HCT116 (cell line): ENCODE results near the gene BCL2L15.

Experiments used
- EZH2 ChIP-seq: fragments of 200-600 bp; sonication (generic); IDR thresholded peaks from 2 replicates; pipeline ENCODE4 v1.6.1; 2017; ENCODE audit warnings: antibody characterized with exemption, mixed run types
- TF ChIP-seq, protein P1 (sequence below), 3 experiments: fragments of 200-600 bp in 1 of 3; sonication (generic) in 1 of 3; IDR thresholded peaks in 2 of 3; conservative IDR thresholded peaks in 1 of 3; 2 replicates each; pipeline ENCODE4 v1.5.1; 2012 to 2017; ENCODE audit warnings: low read depth in 2 of 3, low read length in 2 of 3, antibody characterized with exemption in 1 of 3, borderline replicate concordance in 1 of 3, control low read depth in 1 of 3, mild to moderate bottlenecking in 1 of 3, mixed read lengths in 1 of 3, mixed run types in 1 of 3, moderate library complexity in 1 of 3; ENCODE audit not compliant: insufficient read depth in 1 of 3

DNA sequence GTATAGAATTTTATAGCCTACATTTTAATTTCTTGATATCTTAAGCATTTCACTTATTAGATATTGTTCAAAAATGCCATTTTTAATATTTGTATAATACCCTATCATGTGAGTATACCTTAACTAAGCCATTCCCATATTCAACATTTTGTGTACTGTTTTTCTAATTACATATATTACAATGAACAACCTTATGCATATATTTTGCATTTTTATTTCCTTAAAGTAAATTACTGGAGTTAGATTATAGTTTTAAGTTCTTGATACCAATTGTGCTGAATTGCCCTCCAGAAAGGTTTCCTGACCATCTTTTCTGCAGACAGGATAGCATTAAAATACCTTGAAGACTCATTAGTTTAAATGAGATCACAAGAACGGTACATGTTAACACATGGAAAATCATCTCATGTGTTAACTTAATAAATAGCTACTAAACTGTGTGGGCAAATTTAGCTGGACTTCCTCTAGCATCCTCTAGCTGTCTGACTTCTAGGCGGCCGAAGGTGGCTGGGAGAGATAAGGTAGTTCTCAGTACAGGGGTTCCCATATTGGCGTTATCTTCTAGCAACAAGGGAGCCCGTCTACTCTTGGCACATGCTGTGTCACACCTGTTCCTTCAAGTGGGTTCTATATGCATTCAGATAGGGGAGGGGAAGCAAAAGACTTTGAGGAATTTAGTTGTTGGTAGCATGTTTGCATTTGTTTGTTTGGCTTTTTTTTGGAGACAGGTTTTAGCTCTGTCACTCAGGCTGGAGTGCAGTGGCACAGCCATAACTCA, 26.7 kb upstream of the BCL2L15 start:
- TF ChIP-seq, protein P1, sequence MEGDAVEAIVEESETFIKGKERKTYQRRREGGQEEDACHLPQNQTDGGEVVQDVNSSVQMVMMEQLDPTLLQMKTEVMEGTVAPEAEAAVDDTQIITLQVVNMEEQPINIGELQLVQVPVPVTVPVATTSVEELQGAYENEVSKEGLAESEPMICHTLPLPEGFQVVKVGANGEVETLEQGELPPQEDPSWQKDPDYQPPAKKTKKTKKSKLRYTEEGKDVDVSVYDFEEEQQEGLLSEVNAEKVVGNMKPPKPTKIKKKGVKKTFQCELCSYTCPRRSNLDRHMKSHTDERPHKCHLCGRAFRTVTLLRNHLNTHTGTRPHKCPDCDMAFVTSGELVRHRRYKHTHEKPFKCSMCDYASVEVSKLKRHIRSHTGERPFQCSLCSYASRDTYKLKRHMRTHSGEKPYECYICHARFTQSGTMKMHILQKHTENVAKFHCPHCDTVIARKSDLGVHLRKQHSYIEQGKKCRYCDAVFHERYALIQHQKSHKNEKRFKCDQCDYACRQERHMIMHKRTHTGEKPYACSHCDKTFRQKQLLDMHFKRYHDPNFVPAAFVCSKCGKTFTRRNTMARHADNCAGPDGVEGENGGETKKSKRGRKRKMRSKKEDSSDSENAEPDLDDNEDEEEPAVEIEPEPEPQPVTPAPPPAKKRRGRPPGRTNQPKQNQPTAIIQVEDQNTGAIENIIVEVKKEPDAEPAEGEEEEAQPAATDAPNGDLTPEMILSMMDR (IDR thresholded peaks at IDR 0.05 in 2 of 3, conservative IDR thresholded peaks at IDR 0.05 in 1 of 3; ENCODE audit: borderline replicate concordance in 1 of 3, insufficient read depth in 1 of 3, low read depth in 2 of 3, low read length in 2 of 3): no peak
- no peak for TF ChIP-seq EZH2
